Glutamatergic neuron (in vitro differentiated cells): ENCODE measurements around the gene RAB8B. TPM values are rescaled to one million over a fixed set of nuclear protein-coding genes. Genes with fewer than 3 reads are reported as not detected.

ENCODE experiments used
- DNase-seq: peaks from one replicate; pipeline ENCODE4 v3.0.0; 2022
- H3K27ac Mint-ChIP-seq: one replicate; pipeline ENCODE4 v1.8.0; 2020; ENCODE audit warnings: mild to moderate bottlenecking, mixed read lengths, inconsistent platforms; ENCODE audit not compliant: unreplicated experiment
- H3K27me3 Mint-ChIP-seq: one replicate; pipeline ENCODE4 v1.8.0; 2020; ENCODE audit warnings: mild to moderate bottlenecking, moderate library complexity, mixed read lengths, inconsistent platforms; ENCODE audit not compliant: unreplicated experiment
- H3K36me3 Mint-ChIP-seq: one replicate; pipeline ENCODE4 v1.8.0; 2020; ENCODE audit warnings: mild to moderate bottlenecking, mixed read lengths, inconsistent platforms; ENCODE audit not compliant: unreplicated experiment
- H3K4me1 Mint-ChIP-seq: one replicate; pipeline ENCODE4 v1.8.0; 2020; ENCODE audit warnings: mild to moderate bottlenecking, low read depth, mixed read lengths, inconsistent platforms; ENCODE audit not compliant: unreplicated experiment
- H3K4me3 Mint-ChIP-seq: one replicate; pipeline ENCODE4 v1.8.0; 2020; ENCODE audit warnings: mild to moderate bottlenecking, mixed read lengths, inconsistent platforms; ENCODE audit not compliant: unreplicated experiment
- H3K9me3 Mint-ChIP-seq: one replicate; pipeline ENCODE4 v1.8.0; 2020; ENCODE audit warnings: mild to moderate bottlenecking, moderate library complexity, mixed read lengths, inconsistent platforms; ENCODE audit not compliant: unreplicated experiment
- CTCF ChIP-seq: fragments of 200-600 bp; sonication (generic); IDR thresholded peaks from one replicate; pipeline ENCODE4 v1.5.0; 2021; ENCODE audit not compliant: partially characterized antibody, unreplicated experiment
- total RNA-seq: library from RNA; stranded (reverse); fragmentation: NEBNext Ultra II Directional; extraction: Animal tissue kit (Norgen Biotek cat#: 25700); gene quantifications from one replicate; pipeline ENCODE4 v1.2.1, GENCODE V29; 2021; ENCODE audit not compliant: unreplicated experiment

RAB8B gene
- total RNA-seq, 1 donor from 2014 or later, result 70.4 TPM

- DNase-seq, result no peak
- Mint-ChIP-seq H3K4me3 (no peak overlapping the region), H3K27ac (no peak overlapping the region), H3K4me1 (peaks cover 18% of the 10 kb centered on the region), H3K36me3 (no peaks in the 10 kb centered on the region), H3K27me3 (no peaks in the 10 kb centered on the region), H3K9me3 (peaks cover 1% of the 10 kb centered on the region)
- no peak for TF ChIP-seq CTCF
These were observed 8.7 kb upstream of the RAB8B start for GRCh38 chr15:63180746-63181145.

- H3K4me3 Mint-ChIP-seq, result no peak overlapping the region
- DNase-seq, result no peak
- H3K36me3 Mint-ChIP-seq, result no peaks in the 10 kb centered on the region
- TF ChIP-seq CTCF, result no peak
- peaks cover 1% of the 10 kb centered on the region for H3K9me3 Mint-ChIP-seq
- H3K27me3 Mint-ChIP-seq, result no peaks in the 10 kb centered on the region
- H3K27ac Mint-ChIP-seq, result no peak overlapping the region
- H3K4me1 Mint-ChIP-seq, result peaks cover 20% of the 10 kb centered on the region
These were observed 7.8 kb upstream of the RAB8B start for GRCh38 chr15:63181648-63182047.

GRCh38 chr15:63185206-63185605, 4.2 kb upstream of the RAB8B start:
- H3K9me3 Mint-ChIP-seq, result no peaks in the 10 kb centered on the region
- H3K36me3 Mint-ChIP-seq, result no peaks in the 10 kb centered on the region
- DNase-seq, result peak; percentile 40
- peaks cover 4% of the 10 kb centered on the region for H3K27me3 Mint-ChIP-seq
- H3K4me1 Mint-ChIP-seq, result peaks cover 22% of the 10 kb centered on the region
- TF ChIP-seq CTCF, result no peak
- peak overlapping the region; percentile 89 for H3K27ac Mint-ChIP-seq
- peak overlapping the region; percentile 44 for H3K4me3 Mint-ChIP-seq

GRCh38 chr15:63186065-63186464, 3.3 kb upstream of the RAB8B start:
- Mint-ChIP-seq H3K36me3 (no peaks in the 10 kb centered on the region), H3K27ac (peak overlapping the region; percentile 70), H3K27me3 (peaks cover 4% of the 10 kb centered on the region), H3K9me3 (no peaks in the 10 kb centered on the region), H3K4me1 (peaks cover 21% of the 10 kb centered on the region), H3K4me3 (no peak overlapping the region)
- DNase-seq, result no peak
- no peak for TF ChIP-seq CTCF

GRCh38 chr15:63187589-63188226, 1.7 kb upstream of the RAB8B start:
- Mint-ChIP-seq H3K27ac (peak overlapping the region; percentile 79), H3K4me1 (peaks cover 32% of the 10 kb centered on the region), H3K36me3 (no peaks in the 10 kb centered on the region), H3K27me3 (peaks cover 7% of the 10 kb centered on the region), H3K4me3 (peak overlapping the region; percentile 91), H3K9me3 (no peaks in the 10 kb centered on the region)
- DNase-seq, result no peak
- TF ChIP-seq CTCF, result no peak
